Dermis blood vessel endothelial cell (primary cell): ENCODE results near the gene PLPPR2. TPM values are rescaled to one million over a fixed set of nuclear protein-coding genes. Genes with fewer than 3 reads are reported as not detected.
"Not testable (repeated sequence)": the region's sequence is repeated elsewhere in the genome, so short reads cannot be mapped to it uniquely, and the experiment has no call there.

Experiments
- DNase-seq: peaks from one replicate; pipeline ENCODE4 v3.0.0; 2010
- total RNA-seq: library from RNA; depleted of rRNA; stranded (reverse); fragments of >200 nt; gene quantifications from 2 replicates; pipeline ENCODE4 v1.2.3, GENCODE V29; 2014

Gene PLPPR2
- total RNA-seq, 1 donor from 2014 or later: 8.7 TPM

- DNase-seq: no peak
Measured at GRCh38 chr19:11373885-11374432, 18.7 kb downstream of the PLPPR2 start.

- peak; percentile 100 for DNase-seq
Measured at GRCh38 chr19:11374433-11375142, 19.4 kb downstream of the PLPPR2 start, which contains the start of gene SWSAP1. Gene SWSAP1 (plus strand): TSS chr19:11374666. CDS start chr19:11374681, 15 bp downstream.

- DNase-seq: peak; percentile 62
Measured at GRCh38 chr19:11375143-11375948, 20.1 kb downstream of the PLPPR2 start.

GRCh38 chr19:11377237-11377636 is 22.0 kb downstream of the PLPPR2 start:
- peak; percentile 48 for DNase-seq

GRCh38 chr19:11377756-11378155 is 22.5 kb downstream of the PLPPR2 start:
- no peak for DNase-seq

GRCh38 chr19:11378319-11379189 is 23.3 kb downstream of the PLPPR2 start:
- peak; percentile 76 for DNase-seq

GRCh38 chr19:11379269-11379845 is 24.1 kb downstream of the PLPPR2 start:
- DNase-seq: not testable (repeated sequence)

GRCh38 chr19:11379857-11380350 is 24.7 kb downstream of the PLPPR2 start:
- no peak for DNase-seq

- peak; percentile 95 for DNase-seq
Measured at GRCh38 chr19:11380653-11381537, 25.7 kb downstream of the PLPPR2 start.

GRCh38 chr19:11382898-11383705 is 27.9 kb downstream of the PLPPR2 start:
- peak; percentile 58 for DNase-seq

- no peak for DNase-seq
Measured at GRCh38 chr19:11383706-11384048, 28.4 kb downstream of the PLPPR2 start.

- no peak for DNase-seq
Measured at GRCh38 chr19:11384778-11385129, 29.5 kb downstream of the PLPPR2 start.

GRCh38 chr19:11387162-11388034 is 32.2 kb downstream of the PLPPR2 start:
- DNase-seq: peak; percentile 26

- no peak for DNase-seq
Measured at GRCh38 chr19:11390359-11390758, 35.1 kb downstream of the PLPPR2 start.

- DNase-seq: no peak
Measured at GRCh38 chr19:11390933-11391680, 35.9 kb downstream of the PLPPR2 start.

- DNase-seq: no peak
Measured at GRCh38 chr19:11397089-11397610, 41.9 kb downstream of the PLPPR2 start.

GRCh38 chr19:11399667-11400066 is 44.4 kb downstream of the PLPPR2 start:
- DNase-seq: no peak

- no peak for DNase-seq
Measured at GRCh38 chr19:11400798-11401197, 45.6 kb downstream of the PLPPR2 start.
